ENCODE data around the gene BIRC6.
A peak's percentile ranks its signal among the peaks of the same experiment; 100 is the strongest.
"Not testable (repeated sequence)": the region's sequence is repeated elsewhere in the genome, so short reads cannot be mapped to it uniquely, and the experiment has no call there.

The BIRC6 gene

DNA sequence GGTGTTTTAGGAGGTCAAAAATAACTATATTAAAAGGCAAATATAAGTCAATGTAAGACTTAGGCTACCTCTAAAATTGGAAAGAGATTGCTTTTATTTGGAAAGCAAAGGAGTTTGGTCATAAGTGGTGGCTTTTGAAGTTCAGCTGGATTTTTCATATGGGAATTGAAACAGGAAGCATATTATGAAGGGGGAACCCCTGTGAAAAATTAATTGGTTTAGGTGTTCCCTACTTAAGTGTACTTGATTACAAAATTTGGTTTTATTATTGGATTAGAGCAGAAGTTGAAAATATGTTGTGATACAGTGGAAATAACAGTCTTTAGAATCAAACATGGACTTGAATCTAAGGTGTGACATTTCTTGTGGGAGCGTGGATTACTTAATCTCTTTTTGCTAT lies 149.6 kb downstream of the BIRC6 start:
- DNase-seq (ENCODE audit: low spot score): no peak

- DNase-seq (ENCODE audit: low spot score): no peak
Measured at GRCh38 chr2:32514946-32515345, 158.1 kb downstream of the BIRC6 start.

- no peak for DNase-seq (ENCODE audit: low spot score)
Measured at GRCh38 chr2:32516567-32516966, 159.7 kb downstream of the BIRC6 start.

DNA sequence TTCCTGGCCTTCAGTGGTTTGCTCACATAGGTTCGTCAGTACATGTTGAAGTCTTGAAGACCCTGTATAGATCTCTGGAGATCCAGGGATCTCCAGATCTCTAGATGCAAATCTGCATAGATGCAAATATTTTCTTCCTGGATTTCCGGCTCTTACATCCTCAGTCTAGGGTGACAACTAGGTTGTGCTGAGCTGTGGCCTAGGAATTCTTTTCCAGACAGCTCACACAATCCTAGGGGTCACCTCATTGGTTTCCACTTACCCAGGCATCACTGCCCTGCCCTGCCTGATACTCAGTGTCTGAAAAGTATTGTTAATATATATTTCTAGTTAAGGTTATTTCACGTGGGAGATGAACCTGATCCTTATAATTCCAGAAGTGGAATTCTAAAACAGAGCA lies 165.9 kb downstream of the BIRC6 start:
- no peak for DNase-seq (ENCODE audit: low spot score)

- DNase-seq (ENCODE audit: low spot score): no peak
Measured at GRCh38 chr2:32523686-32524085, 166.9 kb downstream of the BIRC6 start.

DNA sequence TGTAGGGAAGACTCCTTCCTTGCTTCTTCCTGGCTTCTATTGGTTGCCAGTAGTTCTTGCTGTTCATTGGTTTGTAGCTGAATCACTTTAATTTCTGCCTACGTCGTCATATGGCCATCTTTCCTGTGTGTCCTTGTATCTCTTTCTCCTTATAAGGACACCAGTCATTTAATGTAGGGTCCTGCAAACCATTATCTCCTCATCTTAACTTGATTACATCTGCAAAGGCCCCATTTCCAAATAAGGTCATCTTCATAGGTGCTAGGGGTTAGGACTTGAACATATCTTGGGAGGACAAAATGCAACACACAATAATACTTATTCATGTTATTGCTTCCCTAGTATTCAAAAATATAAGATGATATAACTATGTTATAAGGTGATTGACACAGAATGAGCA lies 175.5 kb downstream of the BIRC6 start:
- no peak for DNase-seq (ENCODE audit: low spot score)

DNA sequence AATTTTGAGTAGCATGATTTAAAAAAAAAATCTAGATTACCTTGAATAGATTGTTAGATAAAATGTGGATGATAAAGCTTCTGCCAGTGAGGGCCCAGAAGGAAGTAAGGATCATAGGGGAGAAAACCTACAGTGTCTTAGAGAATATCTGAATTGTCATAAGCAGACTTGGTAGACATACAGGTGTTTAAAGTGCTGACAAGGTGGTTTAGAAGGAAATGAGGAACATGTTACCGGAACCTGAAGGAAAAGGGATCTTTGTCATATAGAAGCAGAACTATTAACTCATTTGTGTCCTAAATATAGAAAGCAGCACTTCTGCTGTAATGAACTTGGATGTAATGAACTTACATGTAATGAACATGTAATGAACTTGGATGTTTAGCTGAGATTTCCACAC lies 176.1 kb downstream of the BIRC6 start:
- DNase-seq (ENCODE audit: low spot score): no peak

- DNase-seq (ENCODE audit: low spot score): no peak
Measured at GRCh38 chr2:32534831-32535230, 178.0 kb downstream of the BIRC6 start.

DNA sequence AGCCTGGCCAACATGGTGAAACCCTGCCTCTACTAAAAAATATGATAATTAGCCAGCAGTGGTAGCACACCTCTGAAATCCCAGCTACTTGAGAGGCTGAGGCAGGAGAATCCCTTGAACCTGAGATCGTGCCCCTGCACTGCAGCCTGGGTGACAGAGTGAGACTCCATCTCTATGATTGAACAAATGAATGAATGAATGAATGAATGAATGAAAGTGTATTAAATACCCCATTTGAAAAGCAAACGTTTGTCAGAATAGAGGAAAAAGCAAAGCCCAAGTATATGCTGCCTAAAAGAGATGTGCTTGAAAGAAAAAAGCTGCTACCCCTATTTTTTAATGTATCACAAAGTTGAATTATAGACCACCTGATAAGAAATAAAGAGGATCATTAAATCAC lies 181.9 kb downstream of the BIRC6 start:
- DNase-seq (ENCODE audit: low spot score): no peak

GRCh38 chr2:32552483-32552882 lies 195.7 kb downstream of the BIRC6 start:
- not testable (repeated sequence) for DNase-seq (ENCODE audit: low spot score)

DNA sequence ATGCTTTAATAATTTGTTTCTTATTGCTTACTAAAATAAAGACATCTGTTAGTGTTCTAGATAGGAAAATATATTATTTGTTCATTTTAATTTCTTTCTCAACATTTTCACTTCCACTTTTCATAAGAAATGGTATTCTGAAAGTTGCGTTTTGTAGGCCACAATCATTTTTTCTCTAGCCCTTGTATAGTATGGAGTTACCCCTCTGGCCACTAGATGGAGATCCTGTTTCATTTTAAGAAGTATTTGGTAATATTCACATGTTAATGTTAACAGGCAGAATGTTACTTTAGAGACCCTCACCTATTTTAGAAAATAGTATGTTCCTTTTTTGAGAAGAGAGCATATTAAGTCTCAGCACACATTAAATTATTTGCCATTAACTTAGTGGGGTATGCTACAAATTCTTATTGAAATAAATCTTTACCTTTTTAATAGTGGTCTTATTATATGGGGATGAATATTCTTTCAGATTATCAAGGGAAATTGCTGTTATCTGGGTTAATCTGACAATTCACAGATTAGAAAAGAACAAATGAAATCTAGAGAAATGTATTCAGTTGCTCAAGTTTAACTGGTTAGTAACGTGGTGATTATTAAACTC lies 197.1 kb downstream of the BIRC6 start:
- peak; percentile 80 for DNase-seq (ENCODE audit: low spot score)

DNA sequence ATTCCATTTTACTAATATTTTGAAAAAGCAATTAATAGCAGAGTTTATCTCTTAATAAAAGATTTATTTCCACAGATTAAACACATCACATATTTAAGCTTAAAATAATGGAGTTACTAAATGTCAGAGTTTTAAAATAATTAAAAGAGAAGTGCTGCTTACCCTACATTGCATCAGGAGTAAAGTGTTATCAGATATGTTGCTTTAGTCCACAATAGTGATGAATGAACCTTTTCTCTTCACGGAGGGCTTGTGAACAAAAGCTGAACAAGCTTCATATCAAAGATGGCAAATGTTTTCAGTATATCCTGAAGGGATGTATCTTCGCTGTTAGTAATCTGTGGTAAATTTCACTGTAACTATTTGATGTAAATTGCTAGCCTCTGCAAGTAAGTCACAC lies 201.7 kb downstream of the BIRC6 start:
- DNase-seq (ENCODE audit: low spot score): peak; percentile 67

- peak; percentile 94 for DNase-seq (ENCODE audit: low spot score)
Measured at GRCh38 chr2:32559136-32559535, 202.3 kb downstream of the BIRC6 start.

GRCh38 chr2:32562906-32563305 lies 206.1 kb downstream of the BIRC6 start:
- peak; percentile 79 for DNase-seq (ENCODE audit: low spot score)

DNA sequence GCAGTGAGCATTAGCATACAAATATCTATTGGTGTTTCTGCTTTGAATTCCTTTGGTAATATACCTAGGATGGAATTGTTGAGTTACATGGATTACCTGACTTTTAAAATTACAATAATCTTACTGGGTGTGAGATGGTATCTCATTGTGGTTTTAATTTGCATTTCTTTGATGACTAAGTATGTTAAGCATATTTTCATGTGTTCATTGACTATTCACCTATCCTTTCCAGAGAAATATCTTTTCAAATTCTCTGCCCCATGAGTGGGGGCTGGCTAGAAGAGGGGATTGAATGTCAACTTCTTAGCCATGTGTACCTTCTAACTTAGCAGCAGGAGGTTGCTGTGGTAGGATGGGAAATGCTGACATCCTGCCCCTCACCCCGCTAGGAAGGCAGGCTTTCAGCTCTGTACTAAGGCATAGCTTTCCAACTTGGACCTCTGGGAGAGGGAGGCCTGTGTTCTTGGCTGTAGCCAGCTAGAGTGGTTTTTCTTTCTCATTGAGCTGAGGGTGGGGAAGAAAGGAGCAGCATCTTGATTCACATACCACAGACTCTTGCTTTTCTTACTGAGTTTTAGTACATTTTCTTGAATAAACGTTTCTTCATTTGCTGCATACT lies 207.7 kb downstream of the BIRC6 start:
- DNase-seq (ENCODE audit: low spot score): no peak

DNA sequence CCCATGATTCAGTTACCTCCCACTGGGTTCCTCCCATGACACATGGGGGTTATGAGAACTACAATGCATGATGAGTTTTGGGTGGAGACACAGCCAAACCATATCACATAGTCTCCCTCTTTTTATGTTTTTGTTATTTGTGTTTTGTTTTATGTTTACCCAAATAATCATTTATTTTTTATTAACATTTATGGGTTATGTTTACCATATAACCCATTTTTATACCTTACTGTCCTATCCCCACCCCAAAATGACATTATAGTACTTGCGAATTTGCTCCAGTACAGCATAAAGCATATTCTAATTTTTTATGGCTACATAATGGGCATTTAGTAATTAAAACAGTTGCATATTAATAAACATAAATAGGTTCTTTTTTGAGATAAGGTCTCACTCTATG lies 209.1 kb downstream of the BIRC6 start:
- DNase-seq (ENCODE audit: low spot score): no peak

GRCh38 chr2:32572030-32572429 lies 215.2 kb downstream of the BIRC6 start:
- DNase-seq (ENCODE audit: low spot score): no peak

DNA sequence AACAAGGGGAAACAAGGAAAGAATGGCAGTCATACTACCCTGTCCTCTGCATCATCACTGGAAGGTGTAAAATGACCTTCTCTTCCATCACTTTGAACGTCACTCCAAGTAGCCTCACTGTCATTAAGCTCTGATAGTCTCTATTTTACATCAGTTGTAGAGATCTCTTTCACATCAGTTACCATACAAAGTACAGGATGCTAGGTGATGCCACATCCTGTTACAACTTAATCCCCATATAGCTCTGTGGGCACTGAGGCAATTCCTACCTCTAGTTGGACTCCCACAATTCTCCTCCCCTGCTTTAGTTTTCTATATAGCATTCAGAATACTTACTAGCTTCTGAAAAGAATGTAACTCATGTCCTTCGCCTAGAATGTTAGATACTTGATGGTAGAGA lies 215.9 kb downstream of the BIRC6 start:
- no peak for DNase-seq (ENCODE audit: low spot score)

DNA sequence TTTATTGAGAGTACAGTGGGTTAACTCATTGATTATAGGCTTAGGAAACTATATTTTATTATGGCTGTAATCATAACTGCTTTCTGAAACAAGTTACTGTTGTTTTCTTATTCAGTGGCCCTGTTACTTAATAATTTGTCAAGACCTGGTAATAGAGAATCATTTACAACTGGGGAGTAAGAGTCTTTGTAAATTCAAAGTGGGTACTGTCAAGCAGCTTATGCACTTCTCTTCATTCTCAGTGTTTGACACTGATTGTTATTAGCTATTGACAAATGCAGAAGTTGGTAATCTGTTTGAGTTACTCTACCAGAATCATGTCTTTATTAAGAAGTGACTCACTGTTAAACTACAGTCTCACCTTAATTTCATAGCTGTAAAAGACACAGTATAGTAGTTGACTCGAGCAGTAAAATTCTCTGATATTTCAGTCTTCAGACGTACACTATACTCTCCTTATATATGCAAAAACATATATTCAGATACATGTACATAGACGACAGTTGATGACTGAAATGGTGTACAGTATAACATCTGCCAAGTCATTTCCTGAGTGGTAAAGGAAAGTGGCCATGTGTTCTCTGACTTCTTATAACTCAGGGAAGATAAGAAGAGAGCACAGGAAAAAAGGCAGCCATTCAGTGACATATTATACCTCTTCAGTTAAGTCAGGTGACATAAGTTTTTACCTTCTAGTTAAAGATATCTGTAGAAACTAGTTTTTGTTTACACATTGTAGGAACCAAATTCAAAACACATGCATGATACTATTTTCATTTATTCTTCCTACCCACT lies 235.0 kb downstream of the BIRC6 start:
- no peak for DNase-seq (ENCODE audit: low spot score)

GRCh38 chr2:32594573-32594972 lies 237.8 kb downstream of the BIRC6 start:
- DNase-seq (ENCODE audit: low spot score): no peak

- no peak for DNase-seq (ENCODE audit: low spot score)
Measured at GRCh38 chr2:32611366-32611765, 254.5 kb downstream of the BIRC6 start.

GRCh38 chr2:32611771-32612170 lies 254.9 kb downstream of the BIRC6 start:
- DNase-seq (ENCODE audit: low spot score): no peak

GRCh38 chr2:32614084-32614483 lies 257.3 kb downstream of the BIRC6 start:
- no peak for DNase-seq (ENCODE audit: low spot score)
